Neuronal stem cell (in vitro differentiated cells): ENCODE results near the gene SMARCA2.

Source experiments
- DNase-seq: peaks from one replicate; pipeline ENCODE4 v3.0.0-alpha.2; 2013; ENCODE audit warnings: low spot score
- H2AFZ ChIP-seq: one replicate; pipeline ENCODE4 v1.6.1; 2013; ENCODE audit warnings: mild to moderate bottlenecking, low read length, inconsistent platforms
- H2AK5ac ChIP-seq: 2 replicates; pipeline ENCODE4 v1.6.1; 2013; ENCODE audit warnings: low read depth, mild to moderate bottlenecking, inconsistent platforms, low read length, moderate library complexity, mixed read lengths
- H2BK120ac ChIP-seq: 2 replicates; pipeline ENCODE4 v1.6.1; 2013; ENCODE audit warnings: low read depth, mild to moderate bottlenecking, inconsistent platforms, low read length, moderate library complexity, mixed read lengths
- H2BK12ac ChIP-seq: one replicate; pipeline ENCODE4 v1.6.1; 2013; ENCODE audit warnings: low read length, inconsistent platforms
- H2BK15ac ChIP-seq: 2 replicates; pipeline ENCODE4 v1.6.1; 2013; ENCODE audit warnings: mild to moderate bottlenecking, low read length, inconsistent platforms, mixed read lengths
- H2BK5ac ChIP-seq: one replicate; pipeline ENCODE4 v1.6.1; 2013; ENCODE audit warnings: inconsistent platforms, mild to moderate bottlenecking, low read length, moderate library complexity
- H3K14ac ChIP-seq: one replicate; pipeline ENCODE4 v1.6.1; 2013; ENCODE audit warnings: low read length, inconsistent platforms
- H3K18ac ChIP-seq: 2 replicates; pipeline ENCODE4 v1.6.1; 2013; ENCODE audit warnings: low read length, inconsistent platforms
- H3K23ac ChIP-seq: 2 replicates; pipeline ENCODE4 v1.6.1; 2013; ENCODE audit warnings: low read depth, mild to moderate bottlenecking, mixed read lengths, low read length, inconsistent platforms; ENCODE audit not compliant: poor library complexity
- H3K27ac ChIP-seq: replicated peaks from 3 replicates; pipeline ENCODE4 v1.5.1; 2013; ENCODE audit warnings: low read length, inconsistent platforms
- H3K27me3 ChIP-seq, 3 experiments: 2 replicates each; pipeline ENCODE4 v1.6.1; 2013; ENCODE audit warnings: low read length in 3 of 3, mild to moderate bottlenecking in 2 of 3, inconsistent platforms in 1 of 3, low read depth in 1 of 3, mixed read lengths in 1 of 3, moderate library complexity in 1 of 3; ENCODE audit not compliant: control insufficient read depth in 3 of 3, insufficient read depth in 3 of 3
- H3K36me3 ChIP-seq, 2 donors: replicated peaks in 1 of 2; 2 replicates each; pipeline ENCODE4 v1.6.1; 2013; ENCODE audit warnings: low read length in 2 of 2; ENCODE audit not compliant: control insufficient read depth in 2 of 2, insufficient read depth in 2 of 2
- H3K4ac ChIP-seq: 2 replicates; pipeline ENCODE4 v1.6.1; 2013; ENCODE audit warnings: inconsistent platforms, mild to moderate bottlenecking, low read length, moderate library complexity
- H3K4me1 ChIP-seq, 2 donors: 1 replicate in 1 of 2; 2 replicates in 1 of 2; pipeline ENCODE4 v1.6.1; 2013; ENCODE audit warnings: low read length in 2 of 2, low read depth in 1 of 2; ENCODE audit not compliant: control insufficient read depth in 2 of 2, insufficient read depth in 1 of 2
- H3K4me2 ChIP-seq: one replicate; pipeline ENCODE4 v1.6.1; 2013; ENCODE audit warnings: mild to moderate bottlenecking, low read length, inconsistent platforms; ENCODE audit not compliant: insufficient read depth, poor library complexity, severe bottlenecking
- H3K4me3 ChIP-seq, 2 donors: 2 replicates each; pipeline ENCODE4 v1.5.1; 2013; ENCODE audit warnings: low read length in 2 of 2, mild to moderate bottlenecking in 2 of 2, inconsistent platforms in 1 of 2, moderate library complexity in 1 of 2
- H3K79me1 ChIP-seq: one replicate; pipeline ENCODE4 v1.6.1; 2013; ENCODE audit warnings: low read depth, mild to moderate bottlenecking, inconsistent platforms, low read length, moderate library complexity
- H3K9ac ChIP-seq: one replicate; pipeline ENCODE4 v1.6.1; 2013; ENCODE audit warnings: mild to moderate bottlenecking, low read depth, low read length, inconsistent platforms; ENCODE audit not compliant: poor library complexity
- H3K9me3 ChIP-seq, 2 donors: replicated peaks in 1 of 2; 2 replicates each; pipeline versions ENCODE3 to v1.6.1; 2013; ENCODE audit warnings: low read length in 2 of 2, mild to moderate bottlenecking in 2 of 2, inconsistent platforms in 1 of 2, low read depth in 1 of 2, mixed read lengths in 1 of 2, moderate library complexity in 1 of 2; ENCODE audit not compliant: control insufficient read depth in 2 of 2, insufficient read depth in 1 of 2
- H4K8ac ChIP-seq: one replicate; pipeline ENCODE4 v1.6.1; 2013; ENCODE audit warnings: low read depth, mild to moderate bottlenecking, inconsistent platforms, low read length, moderate library complexity
- H4K91ac ChIP-seq: one replicate; pipeline ENCODE4 v1.6.1; 2013; ENCODE audit warnings: low read length, low read depth, mild to moderate bottlenecking, inconsistent platforms; ENCODE audit not compliant: poor library complexity
- WGBS, 2 donors: extraction: QIAGEN DNeasy Blood & Tissue Kit; methylation state at CpG; one replicate each; pipeline ENCODE4 v1.1.7; 2013; ENCODE audit warnings: missing lambda C conversion rate in 2 of 2, mixed read lengths in 1 of 2; ENCODE audit not compliant: insufficient read length in 2 of 2, insufficient replicate concordance in 1 of 2; ENCODE audit errors: extremely low coverage in 2 of 2; 5-methylcytosine and 5-hydroxymethylcytosine counted together

Gene SMARCA2

GRCh38 chr9:2017331-2018161 lies 2.4 kb downstream of the SMARCA2 start:
- no CpG with 5 or more reads among the region's 81 CpGs for WGBS, 2 donors
- Histone ChIP-seq H4K8ac (no peak overlapping the region), H3K79me1 (no peaks in the 10 kb centered on the region), H2BK5ac (peak overlapping the region; percentile 13), H2BK120ac (no peak overlapping the region), H3K14ac (peak overlapping the region; percentile 50), H2AK5ac (no peak overlapping the region), H3K27me3 (peaks cover 8 to 92% (median 45%) of the 10 kb centered on the region in 3 experiments), H3K4ac (no peak overlapping the region), H3K4me3 (peak overlapping the region; percentile 67 to 84), H3K27ac (no peak overlapping the region), H3K23ac (no peak overlapping the region), H3K18ac (peak overlapping the region; percentile 80), H4K91ac (no peak overlapping the region), H2BK15ac (no peak overlapping the region), H2BK12ac (peak overlapping the region; percentile 80), H3K9ac (peak overlapping the region; percentile 86), H3K9me3 (no peaks in the 10 kb centered on the region), H3K4me1 (peaks cover 3 to 15% of the 10 kb centered on the region in 2 donors), H2AFZ (peak overlapping the region; percentile 99), H3K4me2 (peak overlapping the region; percentile 99), H3K36me3 (no peaks in the 10 kb centered on the region)
- DNase-seq = peak; percentile 30

- no peak overlapping the region for H3K14ac ChIP-seq
- H3K4me3 ChIP-seq = peak overlapping the region in 1 of 2 donors; percentile 67
- no peaks in the 10 kb centered on the region for H3K79me1 ChIP-seq
- no peak overlapping the region for H2BK120ac ChIP-seq
- H2BK15ac ChIP-seq = no peak overlapping the region
- no CpG with 5 or more reads among the region's 7 CpGs for WGBS, 2 donors
- peak overlapping the region; percentile 99 for H2AFZ ChIP-seq
- H3K18ac ChIP-seq = no peak overlapping the region
- no peak overlapping the region for H2BK12ac ChIP-seq
- peaks cover 4 to 15% of the 10 kb centered on the region in 2 donors for H3K4me1 ChIP-seq
- no peaks in the 10 kb centered on the region for H3K9me3 ChIP-seq
- H3K36me3 ChIP-seq = no peaks in the 10 kb centered on the region
- no peak overlapping the region for H3K23ac ChIP-seq
- no peak for DNase-seq
- no peak overlapping the region for H3K27ac ChIP-seq
- H2AK5ac ChIP-seq = no peak overlapping the region
- peak overlapping the region; percentile 99 for H3K4me2 ChIP-seq
- H2BK5ac ChIP-seq = no peak overlapping the region
- no peak overlapping the region for H3K4ac ChIP-seq
- H3K27me3 ChIP-seq = peaks cover 8 to 92% (median 45%) of the 10 kb centered on the region in 3 experiments
- H3K9ac ChIP-seq = no peak overlapping the region
- H4K91ac ChIP-seq = no peak overlapping the region
- H4K8ac ChIP-seq = no peak overlapping the region
Measured at GRCh38 chr9:2018162-2018643, 3.1 kb downstream of the SMARCA2 start.

GRCh38 chr9:2018764-2019558 lies 3.8 kb downstream of the SMARCA2 start:
- Histone ChIP-seq H3K4me1 (peaks cover 4 to 15% of the 10 kb centered on the region in 2 donors), H2AFZ (no peak overlapping the region), H2BK120ac (no peak overlapping the region), H3K4me3 (no peak overlapping the region), H4K8ac (no peak overlapping the region), H2BK12ac (no peak overlapping the region), H3K18ac (no peak overlapping the region), H2AK5ac (no peak overlapping the region), H2BK5ac (no peak overlapping the region), H3K79me1 (no peaks in the 10 kb centered on the region), H3K9me3 (no peaks in the 10 kb centered on the region), H2BK15ac (no peak overlapping the region), H3K14ac (no peak overlapping the region), H3K23ac (no peak overlapping the region), H3K27ac (no peak overlapping the region), H3K9ac (no peak overlapping the region), H3K36me3 (no peaks in the 10 kb centered on the region), H3K4me2 (no peak overlapping the region), H3K4ac (no peak overlapping the region), H3K27me3 (peaks cover 8 to 90% (median 40%) of the 10 kb centered on the region in 3 experiments), H4K91ac (no peak overlapping the region)
- DNase-seq = peak; percentile 14
- WGBS, 2 donors = no CpG with 5 or more reads among the region's 6 CpGs

- no peaks in the 10 kb centered on the region for H3K79me1 ChIP-seq
- H3K4me3 ChIP-seq = no peak overlapping the region
- H3K23ac ChIP-seq = no peak overlapping the region
- no peak overlapping the region for H3K4ac ChIP-seq
- H3K4me2 ChIP-seq = no peak overlapping the region
- no peak overlapping the region for H2AK5ac ChIP-seq
- H3K14ac ChIP-seq = no peak overlapping the region
- H3K18ac ChIP-seq = no peak overlapping the region
- no peaks in the 10 kb centered on the region for H3K36me3 ChIP-seq
- H3K4me1 ChIP-seq = peaks cover 4 to 15% of the 10 kb centered on the region in 2 donors
- WGBS, 2 donors = no CpG with 5 or more reads among the region's 1 CpG
- no peak overlapping the region for H3K27ac ChIP-seq
- H3K9me3 ChIP-seq = no peaks in the 10 kb centered on the region
- H3K9ac ChIP-seq = no peak overlapping the region
- H2BK12ac ChIP-seq = no peak overlapping the region
- H4K8ac ChIP-seq = no peak overlapping the region
- no peak for DNase-seq
- H2BK120ac ChIP-seq = no peak overlapping the region
- peaks cover 8 to 88% (median 34%) of the 10 kb centered on the region in 3 experiments for H3K27me3 ChIP-seq
- no peak overlapping the region for H2BK15ac ChIP-seq
- no peak overlapping the region for H4K91ac ChIP-seq
- H2BK5ac ChIP-seq = no peak overlapping the region
- no peak overlapping the region for H2AFZ ChIP-seq
Measured at GRCh38 chr9:2019723-2020122, 4.6 kb downstream of the SMARCA2 start.
